GM10248 (cell line): ENCODE results near the gene CXCL12.

Source experiments
- CTCF ChIA-PET: fragments of 300-600 bp; sonication (Branson Sonifier 250); formaldehyde crosslinking; extraction: SDS; loops from one replicate; lab custom pipeline; 2021; ENCODE audit warnings: antibody characterized with exemption; lab: Yijun Ruan, JAX
- POLR2A ChIA-PET: fragments of 350-650 bp; sonication (Branson Sonifier 250); formaldehyde crosslinking; extraction: SDS; loops from one replicate; lab custom pipeline; 2020; ENCODE audit warnings: antibody characterized with exemption; lab: Yijun Ruan, JAX
- DNase-seq: peaks from one replicate; pipeline ENCODE4 v3.0.0; 2012; ENCODE audit errors: extremely low spot score
- TF ChIP-seq, protein P1 (sequence below): IDR thresholded peaks from 2 replicates; pipeline ENCODE4 v1.5.1; 2012; ENCODE audit warnings: mild to moderate bottlenecking, low read depth; ENCODE audit errors: extremely low read depth, missing control alignments, control extremely low read depth

Gene CXCL12

GRCh38 chr10:44363716-44364115 is 21.2 kb downstream of the CXCL12 start:
- ChIA-PET CTCF (no interaction called here), POLR2A (no interaction called here)
- TF ChIP-seq, protein P1, sequence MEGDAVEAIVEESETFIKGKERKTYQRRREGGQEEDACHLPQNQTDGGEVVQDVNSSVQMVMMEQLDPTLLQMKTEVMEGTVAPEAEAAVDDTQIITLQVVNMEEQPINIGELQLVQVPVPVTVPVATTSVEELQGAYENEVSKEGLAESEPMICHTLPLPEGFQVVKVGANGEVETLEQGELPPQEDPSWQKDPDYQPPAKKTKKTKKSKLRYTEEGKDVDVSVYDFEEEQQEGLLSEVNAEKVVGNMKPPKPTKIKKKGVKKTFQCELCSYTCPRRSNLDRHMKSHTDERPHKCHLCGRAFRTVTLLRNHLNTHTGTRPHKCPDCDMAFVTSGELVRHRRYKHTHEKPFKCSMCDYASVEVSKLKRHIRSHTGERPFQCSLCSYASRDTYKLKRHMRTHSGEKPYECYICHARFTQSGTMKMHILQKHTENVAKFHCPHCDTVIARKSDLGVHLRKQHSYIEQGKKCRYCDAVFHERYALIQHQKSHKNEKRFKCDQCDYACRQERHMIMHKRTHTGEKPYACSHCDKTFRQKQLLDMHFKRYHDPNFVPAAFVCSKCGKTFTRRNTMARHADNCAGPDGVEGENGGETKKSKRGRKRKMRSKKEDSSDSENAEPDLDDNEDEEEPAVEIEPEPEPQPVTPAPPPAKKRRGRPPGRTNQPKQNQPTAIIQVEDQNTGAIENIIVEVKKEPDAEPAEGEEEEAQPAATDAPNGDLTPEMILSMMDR = no peak
- no peak for DNase-seq

DNA sequence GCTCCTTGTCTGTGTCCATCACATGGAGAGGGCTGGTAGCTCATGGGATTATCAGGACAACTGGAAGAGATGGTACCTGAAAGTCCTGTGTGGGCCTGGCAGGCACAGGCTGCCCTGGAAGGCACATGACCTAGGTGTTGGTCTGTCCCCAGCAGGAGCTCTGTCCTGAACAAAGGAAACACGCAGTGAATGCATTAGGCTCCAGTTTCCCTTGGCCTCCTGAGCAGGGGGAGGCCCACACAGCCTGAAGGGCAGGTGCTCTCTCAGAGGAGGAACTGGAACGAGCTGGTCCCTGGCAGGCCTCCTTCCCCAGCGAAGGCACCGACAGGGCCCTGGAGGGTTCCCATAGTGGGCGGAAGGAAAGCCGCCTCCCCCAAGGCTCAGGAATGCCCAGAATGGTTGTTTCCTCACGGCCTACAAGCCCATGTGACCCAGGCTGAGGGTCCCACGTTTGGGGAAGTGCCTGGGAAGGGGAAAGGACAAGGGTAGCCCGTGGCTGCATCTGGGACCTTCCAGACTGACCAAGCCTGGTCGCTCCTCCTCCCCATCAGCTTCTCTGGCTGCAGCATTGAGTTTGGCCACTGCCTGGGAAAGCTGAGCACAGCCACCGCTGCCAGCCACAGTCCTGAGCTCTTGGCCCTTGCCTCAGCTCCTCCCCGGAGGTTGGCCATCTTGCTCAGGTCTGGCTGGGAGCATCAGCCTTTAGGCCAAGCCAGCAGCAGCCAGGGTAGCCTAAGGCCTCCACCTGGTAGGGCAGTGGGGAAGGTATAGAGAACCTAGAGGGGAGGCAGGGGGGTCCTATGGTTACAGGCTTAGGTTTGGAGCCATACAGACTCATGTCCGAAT is 21.8 kb downstream of the CXCL12 start:
- CTCF ChIA-PET = interaction anchor here (1.2 kb wide), 1 partner anchor 14 kb away, joined by 3 read pairs; no protein-coding TSS in a partner anchor
- POLR2A ChIA-PET = no interaction called here
- DNase-seq = no peak
- TF ChIP-seq, protein P1 = no peak

DNA sequence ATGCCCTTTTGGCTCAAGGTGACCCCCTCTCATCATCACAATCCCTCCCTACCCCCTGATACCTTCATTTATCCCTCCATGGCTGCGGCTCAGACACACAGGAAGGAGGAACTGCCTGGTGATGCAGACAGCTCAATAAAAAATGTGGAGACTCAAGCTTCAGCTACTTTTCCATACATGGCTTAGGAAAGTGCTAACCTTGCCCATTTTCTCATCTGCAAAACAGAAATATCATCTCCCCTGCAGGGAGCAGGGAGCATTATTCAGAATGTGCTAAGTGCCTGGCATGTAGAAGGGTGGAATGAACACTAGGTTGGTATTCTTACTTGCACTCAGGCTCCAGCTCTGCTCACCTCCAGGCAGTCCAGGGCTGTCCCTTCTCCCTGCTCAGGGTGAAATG is 23.8 kb downstream of the CXCL12 start:
- TF ChIP-seq, protein P1 = no peak
- DNase-seq = no peak
- CTCF ChIA-PET = interaction anchor here (0.8 to 1.4 kb wide), 5 partner anchors 8 to 670 kb away, joined by 3 to 4 read pairs (median 3); no protein-coding TSS in a partner anchor
- POLR2A ChIA-PET = no interaction called here

DNA sequence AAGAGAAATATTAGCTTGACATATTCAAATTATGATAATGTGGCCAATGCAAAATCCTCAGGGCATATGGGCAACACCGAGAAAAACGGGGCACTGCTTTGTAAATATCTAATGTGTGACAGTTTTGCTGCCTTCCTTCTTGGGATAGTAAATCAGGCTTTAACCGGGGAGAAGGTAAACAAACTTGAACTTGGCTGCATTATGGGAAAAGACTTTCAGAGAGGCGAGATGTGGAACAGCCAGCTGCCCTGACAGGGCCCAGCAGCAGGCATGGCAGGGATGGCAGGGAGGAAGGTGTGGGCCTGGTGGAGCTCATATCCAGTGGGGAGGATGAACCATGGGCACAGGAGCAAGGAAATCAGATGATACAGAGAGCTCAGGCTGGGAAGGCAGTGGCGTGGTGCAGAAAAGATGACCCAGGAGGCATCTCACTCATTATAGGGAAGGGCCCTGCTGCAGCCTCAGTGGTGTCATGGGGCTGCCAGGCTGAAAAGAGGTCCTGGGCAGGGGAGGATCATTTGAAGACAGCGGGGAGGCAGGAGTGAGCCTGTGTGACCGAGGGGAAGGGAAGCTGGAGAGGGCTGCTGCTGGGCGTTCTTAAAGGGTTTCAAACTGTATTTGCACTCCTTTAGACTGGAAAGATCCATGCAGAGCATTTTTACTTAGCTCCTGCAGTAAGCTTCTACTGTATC is 26.7 kb downstream of the CXCL12 start:
- DNase-seq = no peak
- ChIA-PET POLR2A (no interaction called here), CTCF (interaction anchor here (1.6 kb wide), 1 partner anchor 67 kb away, joined by 3 read pairs; no protein-coding TSS in a partner anchor)
- TF ChIP-seq, protein P1 = no peak

DNA sequence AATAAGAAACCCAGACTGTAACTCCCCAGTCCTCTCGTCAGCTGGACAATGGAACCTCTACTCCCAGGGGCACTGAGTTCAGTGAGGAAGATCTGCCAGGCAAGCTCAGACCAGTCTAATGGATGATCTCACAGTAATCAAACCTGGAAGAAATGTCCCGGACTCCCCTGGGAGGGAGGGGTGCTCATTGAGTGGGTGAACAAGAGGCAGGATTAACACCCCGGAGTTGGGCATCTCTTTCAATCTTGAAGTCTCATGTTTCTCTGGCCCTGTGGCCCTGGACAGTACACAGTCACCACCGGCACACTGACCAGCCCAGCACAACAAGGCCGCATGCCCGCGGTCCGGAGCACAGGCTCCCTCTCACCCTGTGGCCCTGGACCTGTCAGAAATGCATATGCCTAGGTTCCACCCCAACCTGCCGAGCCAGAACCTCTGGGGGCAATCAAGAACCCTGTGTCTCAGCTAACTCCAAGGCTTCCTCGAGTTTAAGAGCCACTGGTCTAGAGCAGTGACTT is 27.8 kb downstream of the CXCL12 start:
- TF ChIP-seq, protein P1 = no peak
- POLR2A ChIA-PET = no interaction called here
- CTCF ChIA-PET = interaction anchor here (1.0 kb wide), 1 partner anchor 14 kb away, joined by 3 read pairs; no protein-coding TSS in a partner anchor
- DNase-seq = no peak
